OCI-LY3 (cell line): ENCODE data around the gene PTPN12.

Source experiments
- H2AFZ ChIP-seq: fragments of 200-600, 300-600 bp; shearing (Covaris generic); 2 replicates; pipeline ENCODE4 v1.6.0; 2014; ENCODE audit warnings: antibody characterized with exemption, low read depth, low read length
- H3K27ac ChIP-seq: fragments of 200-600, 300-600 bp; sonication (generic); 2 replicates; pipeline ENCODE4 v1.5.1; 2014; ENCODE audit warnings: mild to moderate bottlenecking, low read length, moderate library complexity, mixed read lengths
- H3K27me3 ChIP-seq: fragments of 200-600, 300-600 bp; sonication (generic); 2 replicates; pipeline ENCODE4 v1.6.1; 2014; ENCODE audit warnings: low read depth, low read length, mixed read lengths
- H3K36me3 ChIP-seq: fragments of 200-600, 300-600 bp; sonication (generic); replicated peaks from 2 replicates; pipeline ENCODE3; 2014; ENCODE audit warnings: low read depth, low read length, mixed read lengths
- H3K4me1 ChIP-seq: fragments of 300-600, 200-600 bp; sonication (generic); 2 replicates; pipeline ENCODE4 v1.6.1; 2014; ENCODE audit warnings: low read length, mixed read lengths
- H3K4me2 ChIP-seq: fragments of 200-600, 300-600 bp; sonication (generic); 2 replicates; pipeline ENCODE4 v1.6.1; 2014; ENCODE audit warnings: low read length, mixed read lengths
- H3K4me3 ChIP-seq: fragments of 300-600, 200-600 bp; sonication (generic); 2 replicates; pipeline ENCODE4 v1.5.1; 2014; ENCODE audit warnings: antibody characterized with exemption, mild to moderate bottlenecking, low read length, moderate library complexity
- H3K79me2 ChIP-seq: fragments of 300-600, 200-600 bp; shearing (Covaris generic); 2 replicates; pipeline ENCODE4 v1.6.1; 2014; ENCODE audit warnings: mild to moderate bottlenecking, low read length, mixed read lengths
- H3K9ac ChIP-seq: fragments of 300-600, 200-600 bp; shearing (Covaris generic); 2 replicates; pipeline ENCODE4 v1.6.0; 2014; ENCODE audit warnings: mild to moderate bottlenecking, low read length, moderate library complexity
- H3K9me3 ChIP-seq: fragments of 200-600, 300-600 bp; shearing (Covaris generic); 2 replicates; pipeline ENCODE4 v1.6.1; 2014; ENCODE audit warnings: low read length, mixed read lengths; ENCODE audit not compliant: insufficient read depth
- H4K20me1 ChIP-seq: fragments of 200-600, 300-600 bp; sonication (generic); 2 replicates; pipeline ENCODE4 v1.6.1; 2016; ENCODE audit warnings: low read length, mixed read lengths; ENCODE audit not compliant: insufficient read depth
- EZH2phosphoT487 ChIP-seq: fragments of 200-600 bp; shearing (Covaris generic); IDR thresholded peaks from 2 replicates; pipeline ENCODE4 v1.6.1; 2018; ENCODE audit warnings: antibody characterized with exemption, mixed run types, low read depth
- TF ChIP-seq, protein P1 (sequence below): fragments of 200-600, 300-600 bp; sonication (generic); IDR thresholded peaks from 2 replicates; pipeline ENCODE4 v1.5.1; 2014; ENCODE audit warnings: antibody characterized with exemption, low read length, low read depth

PTPN12 gene

DNA sequence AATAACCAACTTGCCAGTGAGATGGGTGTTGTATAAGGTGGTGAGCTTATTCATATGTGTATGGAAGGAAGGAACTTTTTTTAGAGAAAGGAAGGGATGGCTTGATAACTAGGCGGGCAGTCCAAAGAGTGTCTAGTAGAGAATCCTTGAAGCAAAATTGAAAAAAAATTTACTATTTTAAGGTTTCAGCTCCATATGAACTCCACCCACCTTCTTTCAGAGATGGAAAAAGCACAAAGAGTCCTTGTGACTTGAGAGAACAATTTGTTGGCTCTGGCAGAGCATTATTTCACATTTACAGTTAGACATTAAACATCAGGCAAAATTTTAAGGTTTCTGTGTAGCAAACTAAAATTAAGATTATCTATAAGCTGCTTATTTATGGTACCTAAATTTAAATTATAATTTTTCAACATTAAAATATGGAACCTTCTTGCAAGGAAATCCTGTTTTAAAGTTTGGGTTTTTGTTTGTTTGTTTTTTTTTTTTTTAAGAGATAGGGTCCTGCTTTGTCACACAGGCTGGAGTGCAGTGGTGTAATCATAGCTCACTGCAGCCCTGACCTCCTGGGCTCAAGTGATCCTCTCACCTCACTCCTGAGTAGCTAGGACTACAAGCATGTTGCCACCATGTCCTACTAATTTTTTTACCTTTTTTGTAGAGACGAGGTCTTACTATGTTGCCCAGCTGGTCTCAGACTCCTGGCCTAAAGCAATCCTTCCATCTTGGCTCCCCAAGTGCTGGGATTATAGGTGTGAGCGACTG lies 12.2 kb downstream of the PTPN12 start:
- Histone ChIP-seq H3K27ac (no peak overlapping the region), H3K9ac (no peak overlapping the region), H3K4me2 (no peak overlapping the region), H3K9me3 (0 out of 2 replicates have a peak, but pooled peaks cover 3% of the 10 kb centered on the region), H4K20me1 (no peaks in the 10 kb centered on the region; the same call in 1 of the 2 replicates), H3K79me2 (0 out of 2 replicates have a peak, but pooled peaks cover 5% of the 10 kb centered on the region), H3K36me3 (peaks cover 5% of the 10 kb centered on the region), H2AFZ (no peak overlapping the region), H3K4me3 (no peak overlapping the region), H3K4me1 (peaks cover 4% of the 10 kb centered on the region; the same call in 1 of the 2 replicates), H3K27me3 (no peaks in the 10 kb centered on the region)
- TF ChIP-seq, protein P1, sequence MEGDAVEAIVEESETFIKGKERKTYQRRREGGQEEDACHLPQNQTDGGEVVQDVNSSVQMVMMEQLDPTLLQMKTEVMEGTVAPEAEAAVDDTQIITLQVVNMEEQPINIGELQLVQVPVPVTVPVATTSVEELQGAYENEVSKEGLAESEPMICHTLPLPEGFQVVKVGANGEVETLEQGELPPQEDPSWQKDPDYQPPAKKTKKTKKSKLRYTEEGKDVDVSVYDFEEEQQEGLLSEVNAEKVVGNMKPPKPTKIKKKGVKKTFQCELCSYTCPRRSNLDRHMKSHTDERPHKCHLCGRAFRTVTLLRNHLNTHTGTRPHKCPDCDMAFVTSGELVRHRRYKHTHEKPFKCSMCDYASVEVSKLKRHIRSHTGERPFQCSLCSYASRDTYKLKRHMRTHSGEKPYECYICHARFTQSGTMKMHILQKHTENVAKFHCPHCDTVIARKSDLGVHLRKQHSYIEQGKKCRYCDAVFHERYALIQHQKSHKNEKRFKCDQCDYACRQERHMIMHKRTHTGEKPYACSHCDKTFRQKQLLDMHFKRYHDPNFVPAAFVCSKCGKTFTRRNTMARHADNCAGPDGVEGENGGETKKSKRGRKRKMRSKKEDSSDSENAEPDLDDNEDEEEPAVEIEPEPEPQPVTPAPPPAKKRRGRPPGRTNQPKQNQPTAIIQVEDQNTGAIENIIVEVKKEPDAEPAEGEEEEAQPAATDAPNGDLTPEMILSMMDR, result no peak
- no peak for TF ChIP-seq EZH2phosphoT487

DNA sequence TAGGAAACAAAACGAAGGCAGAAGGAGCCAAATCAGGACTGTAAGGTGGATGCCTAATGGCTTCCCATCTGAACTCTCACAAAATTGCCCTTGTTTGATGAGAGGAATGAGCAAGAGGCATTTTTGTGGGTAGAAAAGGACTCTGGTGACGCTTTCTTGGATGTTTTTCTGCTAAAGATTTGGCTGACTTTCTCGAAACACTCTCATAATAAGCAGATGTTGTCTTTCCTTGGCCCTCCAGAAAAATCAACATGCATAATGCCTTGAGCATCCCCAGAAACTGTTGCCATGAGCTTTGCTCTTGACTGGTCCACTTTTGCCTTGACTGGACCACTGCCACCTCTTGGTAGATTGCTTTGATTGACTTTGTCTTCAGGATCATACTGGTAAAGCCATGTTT lies 13.5 kb downstream of the PTPN12 start:
- no peaks in the 10 kb centered on the region; the same call in 1 of the 2 replicates for H4K20me1 ChIP-seq
- H3K9ac ChIP-seq, result no peak overlapping the region
- H3K27ac ChIP-seq, result no peak overlapping the region
- no peak overlapping the region for H2AFZ ChIP-seq
- no peak overlapping the region for H3K4me2 ChIP-seq
- H3K36me3 ChIP-seq, result peaks cover 5% of the 10 kb centered on the region
- no peak for TF ChIP-seq EZH2phosphoT487
- TF ChIP-seq, protein P1, result no peak
- no peaks in the 10 kb centered on the region for H3K4me1 ChIP-seq
- no peaks in the 10 kb centered on the region for H3K27me3 ChIP-seq
- peaks cover 5% of the 10 kb centered on the region; the same call in 1 of the 2 replicates for H3K79me2 ChIP-seq
- H3K4me3 ChIP-seq, result no peak overlapping the region
- H3K9me3 ChIP-seq, result 0 out of 2 replicates have a peak, but pooled peaks cover 3% of the 10 kb centered on the region

- peaks cover 4% of the 10 kb centered on the region; the same call in 1 of the 2 replicates for H3K4me1 ChIP-seq
- H3K4me3 ChIP-seq, result no peak overlapping the region
- H3K27ac ChIP-seq, result no peak overlapping the region
- no peaks in the 10 kb centered on the region for H3K27me3 ChIP-seq
- no peak overlapping the region for H3K9ac ChIP-seq
- peaks cover 5% of the 10 kb centered on the region for H3K36me3 ChIP-seq
- 0 out of 2 replicates have a peak, but pooled peaks cover 3% of the 10 kb centered on the region for H3K9me3 ChIP-seq
- H3K4me2 ChIP-seq, result no peak overlapping the region
- no peak overlapping the region for H2AFZ ChIP-seq
- no peaks in the 10 kb centered on the region; the same call in 1 of the 2 replicates for H4K20me1 ChIP-seq
- TF ChIP-seq EZH2phosphoT487, result no peak
- TF ChIP-seq, protein P1, result no peak
- peaks cover 11% of the 10 kb centered on the region for H3K79me2 ChIP-seq
These were observed 16.0 kb downstream of the PTPN12 start for GRCh38 chr7:77553123-77553522.

DNA sequence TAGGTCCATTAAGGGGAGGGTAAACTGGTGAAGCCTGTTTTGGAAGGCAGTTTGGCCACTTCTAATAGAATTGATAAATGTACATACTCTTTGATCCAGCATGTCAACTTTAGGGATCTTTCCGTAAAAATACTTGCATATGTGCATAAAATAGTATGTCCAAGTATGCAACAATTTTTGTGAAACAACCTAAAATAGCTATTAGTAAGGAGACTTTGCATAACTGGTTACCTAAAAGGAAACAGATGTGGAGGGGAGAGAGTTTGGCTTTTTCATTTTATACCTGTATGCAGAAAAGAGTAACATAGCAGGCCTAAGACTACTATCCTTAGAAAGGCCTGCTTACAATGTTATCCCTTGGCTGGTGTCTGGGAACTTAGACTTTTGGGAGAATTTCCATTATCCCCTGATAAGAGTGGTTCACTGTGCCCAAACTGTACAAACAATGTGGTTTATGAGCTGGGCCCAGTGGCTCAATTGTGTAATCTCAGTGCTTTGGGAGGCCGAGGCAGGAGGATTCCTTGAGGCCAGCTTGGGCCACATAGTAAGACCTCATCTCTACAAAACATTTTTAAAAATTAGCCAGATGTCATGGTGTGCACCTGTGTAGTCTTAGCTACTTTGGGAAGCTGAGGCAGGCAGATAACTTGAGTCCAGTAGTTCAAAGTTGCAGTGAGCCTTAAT lies 21.3 kb downstream of the PTPN12 start:
- no peak overlapping the region for H3K27ac ChIP-seq
- H2AFZ ChIP-seq, result no peak overlapping the region
- no peak overlapping the region for H3K9ac ChIP-seq
- 0 out of 2 replicates have a peak, but pooled peaks cover under 1% of the 10 kb centered on the region for H3K9me3 ChIP-seq
- TF ChIP-seq EZH2phosphoT487, result no peak
- TF ChIP-seq, protein P1, result no peak
- no peaks in the 10 kb centered on the region for H3K27me3 ChIP-seq
- H3K4me3 ChIP-seq, result no peak overlapping the region
- H3K36me3 ChIP-seq, result peaks cover under 1% of the 10 kb centered on the region
- no peak overlapping the region for H3K4me2 ChIP-seq
- peaks cover 9% of the 10 kb centered on the region for H3K79me2 ChIP-seq
- no peaks in the 10 kb centered on the region for H4K20me1 ChIP-seq
- H3K4me1 ChIP-seq, result peaks cover 4% of the 10 kb centered on the region; the same call in 1 of the 2 replicates
